ENCODE data around the gene DACT2.

GRCh38 chr6:168256940-168257339, 62.6 kb downstream of the DACT2 start:
- no peak for TF ChIP-seq BRCA1 (IDR thresholded peaks at IDR 0.05; ENCODE audit: low read depth, low read length)
- TF ChIP-seq, protein P1, sequence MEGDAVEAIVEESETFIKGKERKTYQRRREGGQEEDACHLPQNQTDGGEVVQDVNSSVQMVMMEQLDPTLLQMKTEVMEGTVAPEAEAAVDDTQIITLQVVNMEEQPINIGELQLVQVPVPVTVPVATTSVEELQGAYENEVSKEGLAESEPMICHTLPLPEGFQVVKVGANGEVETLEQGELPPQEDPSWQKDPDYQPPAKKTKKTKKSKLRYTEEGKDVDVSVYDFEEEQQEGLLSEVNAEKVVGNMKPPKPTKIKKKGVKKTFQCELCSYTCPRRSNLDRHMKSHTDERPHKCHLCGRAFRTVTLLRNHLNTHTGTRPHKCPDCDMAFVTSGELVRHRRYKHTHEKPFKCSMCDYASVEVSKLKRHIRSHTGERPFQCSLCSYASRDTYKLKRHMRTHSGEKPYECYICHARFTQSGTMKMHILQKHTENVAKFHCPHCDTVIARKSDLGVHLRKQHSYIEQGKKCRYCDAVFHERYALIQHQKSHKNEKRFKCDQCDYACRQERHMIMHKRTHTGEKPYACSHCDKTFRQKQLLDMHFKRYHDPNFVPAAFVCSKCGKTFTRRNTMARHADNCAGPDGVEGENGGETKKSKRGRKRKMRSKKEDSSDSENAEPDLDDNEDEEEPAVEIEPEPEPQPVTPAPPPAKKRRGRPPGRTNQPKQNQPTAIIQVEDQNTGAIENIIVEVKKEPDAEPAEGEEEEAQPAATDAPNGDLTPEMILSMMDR (IDR thresholded peaks at IDR 0.05; ENCODE audit: control extremely low read depth in 1 of 3, insufficient read depth in 1 of 3, low read depth in 1 of 3, low read length in 3 of 3), result no peak
- TF ChIP-seq YY1 (IDR thresholded peaks at IDR 0.05; ENCODE audit: low read depth, low read length), result no peak
- no peak for TF ChIP-seq POLR2AphosphoS5 (IDR thresholded peaks at IDR 0.05; ENCODE audit: low read depth, low read length)
- TF ChIP-seq SUZ12 (IDR thresholded peaks at IDR 0.05; ENCODE audit: low read length), result no peak
- TF ChIP-seq EP300 (IDR thresholded peaks at IDR 0.05; ENCODE audit: borderline replicate concordance in 1 of 2, low read depth in 2 of 2, low read length in 2 of 2), result no peak
- no peak for TF ChIP-seq POLR2A (IDR thresholded peaks at IDR 0.05; ENCODE audit: control extremely low read depth in 1 of 2, low read depth in 2 of 2, low read length in 2 of 2)
- TF ChIP-seq SP1 (IDR thresholded peaks at IDR 0.05; ENCODE audit: low read depth, low read length), result no peak
- no peak for TF ChIP-seq ZNF274 (IDR thresholded peaks at IDR 0.05; ENCODE audit: borderline replicate concordance, extremely low read depth, low read length)
- TF ChIP-seq EGR1 (IDR thresholded peaks at IDR 0.05; ENCODE audit: borderline replicate concordance, low read depth, low read length), result no peak
- TF ChIP-seq JUND (IDR thresholded peaks at IDR 0.05; ENCODE audit: low read length), result no peak
- no peak for TF ChIP-seq TEAD4 (IDR thresholded peaks at IDR 0.05; ENCODE audit: low read depth, low read length)
- no peak for TF ChIP-seq RFX5 (IDR thresholded peaks at IDR 0.05; ENCODE audit: borderline replicate concordance, low read depth, low read length)
- no peak for TF ChIP-seq TBP (IDR thresholded peaks at IDR 0.05; ENCODE audit: low read depth, low read length)
